GM12873 (cell line): ENCODE results near the gene PEX11G.

Experiments used
- CTCF ChIP-seq: IDR thresholded peaks from 2 replicates; pipeline ENCODE4 v1.5.1; 2012; ENCODE audit warnings: low read depth, mild to moderate bottlenecking, moderate library complexity, low read length, control low read depth; ENCODE audit not compliant: insufficient read depth; ENCODE audit errors: missing control alignments

The PEX11G gene

GRCh38 chr19:7509625-7510024 is 20.8 kb upstream of the PEX11G start:
- TF ChIP-seq CTCF = no peak

- TF ChIP-seq CTCF = no peak
Observed at GRCh38 chr19:7507884-7508283, 19.0 kb upstream of the PEX11G start.

- TF ChIP-seq CTCF = no peak
Observed at GRCh38 chr19:7506385-7507328, 17.8 kb upstream of the PEX11G start.

GRCh38 chr19:7505682-7506384 is 17.0 kb upstream of the PEX11G start:
- TF ChIP-seq CTCF = no peak

GRCh38 chr19:7505288-7505681 is 16.4 kb upstream of the PEX11G start:
- no peak for TF ChIP-seq CTCF

GRCh38 chr19:7504684-7505083 is 15.8 kb upstream of the PEX11G start:
- TF ChIP-seq CTCF = no peak

GRCh38 chr19:7502552-7502951 is 13.7 kb upstream of the PEX11G start:
- TF ChIP-seq CTCF = no peak
